Colonic mucosa (tissue), 4 donors: Measurements from ENCODE around the gene LIPF. TPM values are rescaled to one million over a fixed set of nuclear protein-coding genes. Genes with fewer than 3 reads are reported as not detected.

ENCODE experiments used
- DNase-seq: peaks from one replicate; pipeline ENCODE4 v3.0.0-alpha.2; 2020
- H3K27ac ChIP-seq: fragments of 200-600 bp; one replicate; pipeline ENCODE4 v1.8.0; 2021
- H3K27me3 ChIP-seq: fragments of 200-600 bp; one replicate; pipeline ENCODE4 v1.8.0; 2021
- H3K36me3 ChIP-seq: fragments of 200-600 bp; one replicate; pipeline ENCODE4 v1.8.0; 2021
- H3K4me1 ChIP-seq: fragments of 200-600 bp; one replicate; pipeline ENCODE4 v1.8.0; 2021; ENCODE audit warnings: mild to moderate bottlenecking
- H3K4me3 ChIP-seq: fragments of 200-600 bp; one replicate; pipeline ENCODE4 v1.8.0; 2021
- H3K9ac ChIP-seq, 2 donors: one replicate each; pipeline ENCODE4 v1.7.0; 2013; ENCODE audit warnings: control low read depth in 2 of 2, low read depth in 2 of 2, low read length in 2 of 2
- H3K9me3 ChIP-seq: fragments of 200-600 bp; one replicate; pipeline ENCODE4 v1.8.0; 2021
- CTCF ChIP-seq: fragments of 200-600 bp; IDR thresholded peaks from one replicate; pipeline ENCODE4 v1.8.0; 2022; ENCODE audit warnings: antibody characterized with exemption, mild to moderate bottlenecking
- intact Hi-C: fragments of 100-400 bp; cut with DNase I; formaldehyde crosslinking; loops from one replicate; pipeline ENCODE4 v1.14.1; 2022
- total RNA-seq, 2 donors: library from RNA; stranded (reverse); fragmentation: NEBNext Ultra II Directional in 1 of 2; extraction: Animal tissue kit (Norgen Biotek cat#: 25700) in 1 of 2; gene quantifications; one replicate each; pipeline ENCODE4 v1.2.1, GENCODE V29; 2021
- donor health status: healthy.
- donor health status: DM: no; HTN: no; CAD: no.
- donor health status: DM: no; HTN: no; CAD: no.

The LIPF gene
- total RNA-seq, 2 donors from 2014 or later: not detected

- DNase-seq: no peak
- no peak for TF ChIP-seq CTCF
- Histone ChIP-seq H3K27me3 (no peaks in the 10 kb centered on the region), H3K36me3 (no peaks in the 10 kb centered on the region), H3K9ac (no peak overlapping the region), H3K27ac (no peak overlapping the region), H3K4me3 (no peak overlapping the region), H3K4me1 (no peaks in the 10 kb centered on the region), H3K9me3 (no peaks in the 10 kb centered on the region)
- intact Hi-C loops: no loop called here
Observed at GRCh38 chr10:88651101-88651551, 13.1 kb upstream of the LIPF start.

- H3K27me3 ChIP-seq: no peaks in the 10 kb centered on the region
- H3K4me1 ChIP-seq: no peaks in the 10 kb centered on the region
- no peak overlapping the region for H3K4me3 ChIP-seq
- no peak for TF ChIP-seq CTCF
- intact Hi-C loops: no loop called here
- no peak overlapping the region for H3K27ac ChIP-seq
- no peaks in the 10 kb centered on the region for H3K9me3 ChIP-seq
- no peaks in the 10 kb centered on the region for H3K36me3 ChIP-seq
- no peak for DNase-seq
- no peak overlapping the region for H3K9ac ChIP-seq
Observed at GRCh38 chr10:88652616-88653015, 11.6 kb upstream of the LIPF start.

- Histone ChIP-seq H3K27ac (no peak overlapping the region), H3K9me3 (no peaks in the 10 kb centered on the region), H3K9ac (no peak overlapping the region), H3K4me3 (no peak overlapping the region), H3K36me3 (no peaks in the 10 kb centered on the region), H3K27me3 (no peaks in the 10 kb centered on the region), H3K4me1 (no peaks in the 10 kb centered on the region)
- no peak for TF ChIP-seq CTCF
- DNase-seq: no peak
- intact Hi-C loops: no loop called here
Observed at GRCh38 chr10:88657901-88658300, 6.3 kb upstream of the LIPF start.

- no peaks in the 10 kb centered on the region for H3K36me3 ChIP-seq
- DNase-seq: no peak
- intact Hi-C loops: no loop called here
- no peak overlapping the region for H3K27ac ChIP-seq
- TF ChIP-seq CTCF: no peak
- no peaks in the 10 kb centered on the region for H3K4me1 ChIP-seq
- H3K4me3 ChIP-seq: no peak overlapping the region
- H3K9ac ChIP-seq: no peak overlapping the region
- no peaks in the 10 kb centered on the region for H3K9me3 ChIP-seq
- H3K27me3 ChIP-seq: no peaks in the 10 kb centered on the region
Observed at GRCh38 chr10:88659725-88660597, 4.3 kb upstream of the LIPF start.

- Histone ChIP-seq H3K27me3 (no peaks in the 10 kb centered on the region), H3K9ac (no peak overlapping the region), H3K4me3 (no peak overlapping the region), H3K9me3 (no peaks in the 10 kb centered on the region), H3K4me1 (no peaks in the 10 kb centered on the region), H3K27ac (no peak overlapping the region), H3K36me3 (no peaks in the 10 kb centered on the region)
- intact Hi-C loops: no loop called here
- no peak for DNase-seq
- no peak for TF ChIP-seq CTCF
Observed at GRCh38 chr10:88660598-88660884, 3.7 kb upstream of the LIPF start.
